HG02840 (cell line): ENCODE results near the gene DIAPH3.

Experiments
- ATAC-seq: cut with Tn5 transposase; IDR thresholded peaks from one replicate; pipeline ENCODE4 v1.9.1; 2021; ENCODE audit warnings: mild to moderate bottlenecking, moderate library complexity, moderate number of reproducible peaks; ENCODE audit not compliant: unreplicated experiment, low FRiP score

The DIAPH3 gene

GRCh38 chr13:59745392-59745788, 418.3 kb downstream of the DIAPH3 start:
- no peak for ATAC-seq

DNA sequence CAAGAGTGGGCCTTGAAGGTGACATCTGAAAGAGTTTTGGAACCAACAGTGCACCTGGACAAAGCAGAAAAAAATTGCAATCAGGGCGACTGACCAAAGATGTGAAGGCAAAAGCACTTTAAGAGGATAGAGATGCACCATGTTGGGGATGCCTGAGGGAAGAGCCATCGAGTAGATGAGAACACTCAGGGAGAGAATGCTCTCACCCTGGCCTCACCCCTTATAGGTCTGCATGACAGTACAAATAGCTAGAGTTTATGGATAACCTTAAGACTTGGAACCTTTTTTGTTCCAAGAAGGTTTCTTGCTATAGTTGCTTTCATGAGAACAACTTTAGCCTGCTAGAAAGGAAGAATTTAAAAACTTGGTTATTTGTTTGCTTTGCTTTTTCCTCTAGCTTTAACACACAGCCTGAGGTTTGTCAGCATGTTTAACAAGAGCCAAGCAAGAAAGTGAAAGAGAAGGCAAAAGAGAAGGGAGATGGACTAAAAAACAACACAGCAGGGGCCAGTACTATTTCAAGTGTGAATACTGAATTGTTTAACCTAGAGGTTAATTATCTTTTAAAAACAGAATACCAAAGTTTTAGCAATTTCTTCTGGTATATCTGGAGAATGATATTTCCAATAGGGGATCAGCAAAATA, 418.9 kb downstream of the DIAPH3 start:
- ATAC-seq = no peak

DNA sequence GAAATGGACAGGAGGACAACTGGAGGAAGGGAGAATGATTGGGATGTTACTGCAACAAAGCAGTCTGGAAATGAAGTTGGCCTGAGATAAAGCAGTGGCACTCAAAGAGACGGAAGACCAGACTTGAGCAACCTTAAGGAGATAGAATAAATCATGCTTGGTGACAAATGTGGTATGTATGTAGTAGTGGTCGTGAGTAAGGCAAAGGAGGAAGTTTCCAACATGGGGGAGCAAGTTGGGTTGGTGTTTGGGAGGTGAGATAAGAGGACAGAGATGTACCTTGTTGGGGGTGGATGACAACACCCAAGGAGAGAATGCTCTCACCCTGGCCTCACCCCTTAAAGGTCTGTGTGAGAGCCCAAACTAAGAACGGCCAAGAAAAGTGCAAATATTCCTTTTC, 420.5 kb downstream of the DIAPH3 start:
- ATAC-seq = no peak

DNA sequence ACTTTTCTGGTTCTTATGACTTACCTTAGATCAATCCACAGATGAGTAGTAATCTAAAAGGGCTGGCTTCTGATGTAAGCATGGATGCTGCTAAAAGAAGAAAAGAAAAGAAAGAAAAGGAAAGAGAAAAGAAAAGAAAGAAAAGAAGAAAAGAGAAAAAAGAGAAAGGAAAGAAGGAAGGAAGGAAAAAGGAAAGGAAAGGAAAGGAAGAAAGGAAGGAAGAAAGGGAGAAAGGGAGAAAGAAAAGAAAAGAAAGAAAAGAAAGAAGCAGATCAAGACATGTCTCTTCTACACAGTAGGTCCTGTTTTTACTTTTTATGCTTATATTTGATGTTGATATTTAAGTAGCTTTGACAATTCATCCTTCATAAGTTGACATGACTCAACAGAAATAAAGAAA, 421.3 kb downstream of the DIAPH3 start:
- no peak for ATAC-seq

DNA sequence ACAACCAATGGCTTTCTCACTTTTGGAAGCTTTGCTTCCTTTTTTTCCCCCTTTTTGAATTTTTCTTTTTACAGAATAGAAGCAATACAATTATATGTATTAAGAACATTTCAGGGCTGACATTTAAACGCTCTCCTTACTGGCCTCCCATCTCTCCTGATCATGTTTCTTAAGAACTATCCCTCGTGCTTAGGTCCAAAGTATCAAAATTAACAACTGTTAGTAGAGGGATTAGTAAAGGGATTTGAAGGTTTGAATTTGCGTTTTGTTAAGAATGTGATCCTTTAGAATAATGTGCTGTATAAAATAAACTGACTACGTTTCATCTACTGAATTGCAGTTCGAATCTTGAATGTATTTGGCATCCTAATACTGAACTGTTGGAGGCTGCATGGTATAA, 424.8 kb downstream of the DIAPH3 start:
- ATAC-seq = no peak

DNA sequence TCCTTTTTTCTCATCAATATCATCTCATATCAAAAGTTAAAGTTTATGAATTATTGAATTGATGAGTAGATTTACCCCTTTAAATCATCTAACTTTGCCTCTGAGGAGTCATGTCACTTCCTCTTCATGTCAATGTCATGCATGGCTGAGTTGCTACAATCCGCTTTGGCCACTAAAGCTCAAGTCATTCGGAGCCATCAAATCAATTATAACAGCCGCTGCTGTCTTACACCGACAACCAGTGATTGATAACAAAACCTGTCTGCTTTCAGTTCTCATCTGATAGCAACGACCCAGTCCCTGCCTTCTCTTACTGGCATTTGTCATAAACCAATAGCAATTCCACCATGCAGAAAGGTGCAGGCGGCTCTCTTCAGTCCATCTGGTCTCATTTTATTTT, 429.3 kb downstream of the DIAPH3 start:
- peak; percentile 100 for ATAC-seq

DNA sequence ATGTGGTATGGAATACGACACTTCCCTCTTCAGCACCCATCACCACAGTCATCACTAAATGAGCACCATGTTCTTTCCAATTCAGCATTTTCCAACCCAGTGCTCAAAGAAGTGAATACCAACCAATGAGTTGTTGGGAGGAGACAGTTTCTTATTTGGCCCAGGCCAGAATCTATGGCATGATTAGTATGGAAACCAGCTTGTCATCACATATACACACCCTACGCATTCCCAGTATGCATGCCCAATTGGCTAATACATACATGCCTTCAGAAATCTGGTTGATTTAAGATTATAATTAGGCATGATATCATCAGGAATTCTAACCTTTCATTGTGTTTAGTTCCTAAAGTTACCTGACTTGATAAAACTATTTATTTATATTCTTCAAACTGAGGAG, 430.0 kb downstream of the DIAPH3 start:
- ATAC-seq = no peak

DNA sequence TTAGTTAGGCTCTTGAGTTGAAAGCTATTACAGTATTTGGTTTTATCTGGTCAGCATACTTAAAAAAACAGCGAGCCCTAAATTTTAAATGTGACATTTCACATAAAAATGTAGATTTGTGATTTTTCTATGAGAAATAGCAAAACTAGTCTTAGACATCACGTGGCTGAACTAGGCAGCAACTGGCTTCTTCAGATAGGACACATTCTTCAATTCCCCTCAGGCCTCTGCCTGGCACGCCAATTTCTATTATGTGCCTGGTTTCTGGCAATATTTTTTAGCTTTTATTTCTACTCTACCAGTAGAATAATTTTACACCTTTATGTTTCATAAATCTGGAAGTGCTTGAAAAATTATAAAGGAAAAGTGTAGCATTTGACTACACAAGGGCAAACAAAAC, 433.7 kb downstream of the DIAPH3 start:
- no peak for ATAC-seq

DNA sequence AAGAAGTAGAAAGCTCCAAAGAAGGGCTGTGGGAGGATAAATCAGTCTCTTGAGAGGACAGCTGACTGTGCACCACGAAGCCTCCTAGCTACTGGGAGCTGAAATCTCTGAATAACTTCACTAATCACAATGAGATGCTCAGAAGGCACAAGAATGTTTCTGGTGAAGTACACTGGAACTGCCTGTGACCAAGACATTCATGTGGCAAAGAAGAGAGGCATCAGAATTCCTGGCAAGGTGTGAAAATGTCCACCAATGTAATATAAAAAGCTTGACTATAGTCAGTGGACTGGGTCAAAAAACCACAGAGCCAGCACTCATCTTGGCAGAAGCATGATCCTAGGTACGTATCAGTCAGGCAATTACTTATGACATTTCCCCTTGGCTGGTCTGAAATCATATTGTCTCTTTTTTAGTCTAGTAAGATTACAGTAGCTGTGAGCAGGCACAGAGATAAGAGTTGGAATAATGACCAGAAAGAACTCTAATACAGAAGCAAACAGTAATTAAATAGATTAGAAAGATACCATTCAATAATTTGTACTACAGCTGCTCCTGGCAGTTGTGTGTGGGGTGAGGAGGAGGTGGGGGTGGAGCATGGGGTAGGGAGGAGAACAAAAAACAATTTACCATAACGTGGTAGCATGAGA, 434.7 kb downstream of the DIAPH3 start:
- ATAC-seq = no peak

GRCh38 chr13:59721926-59722910, 441.5 kb downstream of the DIAPH3 start:
- ATAC-seq = no peak

DNA sequence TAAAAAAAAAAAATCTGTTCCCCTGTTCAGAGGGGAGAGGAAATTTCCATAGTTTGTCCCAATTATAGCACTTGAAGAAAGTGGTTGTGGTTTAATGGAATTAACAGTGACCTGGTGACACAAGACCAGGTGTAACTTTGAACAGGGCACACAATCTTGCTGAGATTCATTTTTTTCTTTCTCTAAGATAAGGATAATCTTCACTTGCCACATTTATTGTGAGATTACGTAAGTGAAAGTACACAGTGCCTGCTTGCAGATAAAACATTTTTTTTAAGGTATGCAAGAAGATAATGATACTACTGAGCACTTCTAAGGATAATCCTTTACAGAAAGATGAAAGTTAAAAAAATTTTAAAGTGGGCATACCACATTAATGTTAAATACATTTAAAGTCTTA, 448.1 kb downstream of the DIAPH3 start:
- no peak for ATAC-seq

DNA sequence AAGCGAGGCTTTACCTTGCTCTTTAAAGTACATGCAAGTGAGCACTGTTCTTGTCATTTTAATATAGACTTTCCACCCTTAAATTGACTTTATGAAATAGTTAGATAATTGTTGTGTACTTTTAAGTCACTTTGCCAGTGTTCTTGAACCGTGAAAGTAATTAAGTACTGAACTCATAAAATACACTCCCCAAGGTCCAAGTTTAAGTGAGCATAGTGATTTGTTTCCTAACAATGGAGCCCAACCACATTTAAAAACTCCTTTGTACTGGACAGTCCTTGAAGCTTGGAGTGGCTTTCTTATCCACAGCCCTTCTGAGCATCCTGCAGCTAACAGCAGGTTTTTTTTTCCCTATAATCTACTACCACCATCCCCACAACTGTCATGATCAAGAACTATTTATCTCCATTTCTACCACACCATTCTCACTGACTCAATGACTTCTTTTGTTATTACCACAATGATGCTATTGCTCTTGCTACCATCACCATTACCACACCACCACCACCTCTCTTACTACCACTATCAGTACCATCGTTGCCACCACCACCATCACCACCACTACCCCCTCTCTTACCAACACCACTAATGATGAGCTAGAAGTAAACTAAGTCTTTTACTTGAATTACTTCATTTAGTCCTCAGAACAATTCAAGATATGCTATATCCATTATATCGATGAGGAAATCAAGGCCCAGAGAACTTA, 452.6 kb downstream of the DIAPH3 start:
- ATAC-seq = no peak

DNA sequence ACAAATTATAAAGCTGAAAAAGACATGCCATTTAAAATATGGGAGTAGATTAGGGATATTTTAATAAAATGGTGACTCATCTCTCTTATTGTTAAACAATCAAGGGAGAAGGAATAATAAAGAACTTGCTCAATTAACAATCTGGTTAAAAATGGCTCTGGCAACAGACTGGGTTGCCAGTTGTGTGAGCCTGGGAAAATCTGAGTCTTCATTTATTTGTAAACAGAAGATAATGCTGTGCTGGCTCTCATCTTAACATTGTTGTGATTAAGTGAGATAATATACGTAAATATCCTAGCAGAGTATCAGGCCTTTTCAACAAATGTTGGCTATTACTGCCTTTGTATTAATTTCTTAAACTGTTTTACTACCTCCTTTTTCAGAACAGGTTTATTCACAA, 453.3 kb downstream of the DIAPH3 start:
- ATAC-seq = no peak

GRCh38 chr13:59706101-59706976, 457.4 kb downstream of the DIAPH3 start:
- ATAC-seq = no peak

GRCh38 chr13:59702269-59702668, 461.5 kb downstream of the DIAPH3 start:
- no peak for ATAC-seq

- ATAC-seq = no peak
These were observed 462.5 kb downstream of the DIAPH3 start for GRCh38 chr13:59701261-59701660.

DNA sequence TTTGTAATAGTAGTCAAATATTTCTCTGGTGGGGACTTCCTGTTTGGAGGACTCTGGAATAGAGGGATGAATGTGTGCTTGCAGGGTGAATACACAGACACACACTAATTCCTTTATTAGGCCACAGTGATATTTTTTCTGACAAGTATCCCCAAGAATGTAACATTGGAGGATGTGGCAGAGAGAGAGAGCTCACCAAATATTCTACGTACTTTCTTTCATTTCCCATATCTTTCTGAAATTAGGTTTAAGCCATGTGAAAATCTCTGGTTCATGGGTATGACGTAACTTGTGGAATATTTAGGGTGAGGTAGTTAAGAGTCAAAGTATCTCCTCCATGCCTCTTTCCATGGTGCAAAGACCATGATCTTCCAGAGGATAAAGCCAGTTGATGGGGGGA, 463.4 kb downstream of the DIAPH3 start:
- ATAC-seq = no peak

- ATAC-seq = no peak
These were observed 467.5 kb downstream of the DIAPH3 start for GRCh38 chr13:59696271-59696670.

- no peak for ATAC-seq
These were observed 472.1 kb downstream of the DIAPH3 start for GRCh38 chr13:59691501-59692066.
